Mammary epithelial cell (primary cell): ENCODE data around the gene PHACTR3.

Experiments
- EZH2 ChIP-seq: IDR thresholded peaks from 2 replicates; pipeline ENCODE4 v1.6.1; 2012; ENCODE audit warnings: low read length, inconsistent platforms, borderline replicate concordance
- TF ChIP-seq, protein P1 (sequence below), 2 donors: IDR thresholded peaks in 1 of 2; conservative IDR thresholded peaks in 1 of 2; 2 replicates each; pipeline ENCODE4 v1.5.1; 2011 to 2012; ENCODE audit warnings: inconsistent platforms in 2 of 2, low read length in 2 of 2, mild to moderate bottlenecking in 2 of 2, control low read depth in 1 of 2, low read depth in 1 of 2; ENCODE audit not compliant: insufficient read depth in 1 of 2; ENCODE audit errors: extremely low read depth in 1 of 2

DNA sequence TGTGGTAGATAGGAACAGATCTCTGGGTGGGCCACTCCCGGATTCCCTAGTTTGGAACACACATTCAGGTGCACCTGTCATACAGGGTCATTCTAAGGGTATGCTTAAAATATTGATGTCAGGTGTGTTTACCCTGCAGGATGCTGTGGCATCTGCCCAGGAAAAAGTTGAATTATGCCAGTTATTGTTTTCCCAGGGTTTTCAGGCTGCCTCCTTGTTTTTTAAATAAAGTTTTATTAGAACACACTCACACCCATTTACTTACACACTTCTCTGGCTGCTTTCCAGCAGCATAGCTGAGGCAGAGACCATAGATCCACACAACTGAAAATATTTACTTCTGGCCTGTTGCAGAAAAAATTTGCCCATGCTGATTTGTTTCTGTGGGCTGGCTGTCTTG is 76.5 kb downstream of the PHACTR3 start:
- TF ChIP-seq, protein P1, sequence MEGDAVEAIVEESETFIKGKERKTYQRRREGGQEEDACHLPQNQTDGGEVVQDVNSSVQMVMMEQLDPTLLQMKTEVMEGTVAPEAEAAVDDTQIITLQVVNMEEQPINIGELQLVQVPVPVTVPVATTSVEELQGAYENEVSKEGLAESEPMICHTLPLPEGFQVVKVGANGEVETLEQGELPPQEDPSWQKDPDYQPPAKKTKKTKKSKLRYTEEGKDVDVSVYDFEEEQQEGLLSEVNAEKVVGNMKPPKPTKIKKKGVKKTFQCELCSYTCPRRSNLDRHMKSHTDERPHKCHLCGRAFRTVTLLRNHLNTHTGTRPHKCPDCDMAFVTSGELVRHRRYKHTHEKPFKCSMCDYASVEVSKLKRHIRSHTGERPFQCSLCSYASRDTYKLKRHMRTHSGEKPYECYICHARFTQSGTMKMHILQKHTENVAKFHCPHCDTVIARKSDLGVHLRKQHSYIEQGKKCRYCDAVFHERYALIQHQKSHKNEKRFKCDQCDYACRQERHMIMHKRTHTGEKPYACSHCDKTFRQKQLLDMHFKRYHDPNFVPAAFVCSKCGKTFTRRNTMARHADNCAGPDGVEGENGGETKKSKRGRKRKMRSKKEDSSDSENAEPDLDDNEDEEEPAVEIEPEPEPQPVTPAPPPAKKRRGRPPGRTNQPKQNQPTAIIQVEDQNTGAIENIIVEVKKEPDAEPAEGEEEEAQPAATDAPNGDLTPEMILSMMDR (conservative IDR thresholded peaks at IDR 0.05 in 1 of 2, IDR thresholded peaks at IDR 0.05 in 1 of 2; ENCODE audit: extremely low read depth in 1 of 2, insufficient read depth in 1 of 2, low read depth in 1 of 2, low read length in 2 of 2) = no peak
- TF ChIP-seq EZH2 = no peak
